Body of pancreas (tissue), 4 donors: Measurements from ENCODE around the gene PDC.

ENCODE experiments used
- POLR2A ChIP-seq, 3 donors: fragments of 450-650 bp; IDR thresholded peaks; one replicate each; pipeline ENCODE4 v1.6.1; 2016; ENCODE audit warnings: antibody characterized with exemption in 3 of 3, mild to moderate bottlenecking in 2 of 3
- TF ChIP-seq, protein P1 (sequence below), 7 experiments: fragments of 450-650 bp in 4 of 7; fragments of 200-600 bp in 3 of 7; sonication (generic) in 3 of 7; IDR thresholded peaks; one replicate each; pipeline ENCODE4 v1.5.1; 2016 to 2019; ENCODE audit warnings: antibody characterized with exemption in 7 of 7

DNA sequence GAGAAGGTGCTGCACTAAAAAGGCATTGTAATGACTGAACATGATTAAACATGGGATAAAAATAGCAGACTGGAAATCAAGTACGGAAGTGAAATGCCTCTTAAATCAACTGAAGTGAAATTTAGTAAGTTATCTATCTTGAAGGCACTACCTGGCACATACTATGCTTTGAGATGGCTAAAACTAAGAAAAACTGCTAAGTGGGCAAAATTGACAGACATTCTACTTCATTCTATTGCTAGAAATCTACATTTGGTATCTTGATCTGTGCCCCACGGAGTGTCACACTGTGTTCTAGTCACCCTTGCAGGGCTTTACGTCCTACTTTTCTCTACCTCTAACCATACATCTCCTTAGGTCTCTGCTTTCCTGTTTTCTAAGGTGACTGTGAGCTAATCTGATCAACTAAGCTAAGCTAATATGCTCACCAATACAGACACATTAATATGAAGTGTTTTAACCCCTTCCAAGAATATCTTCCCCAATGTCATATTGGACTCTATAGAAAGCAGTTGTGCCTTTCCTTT, 4.1 kb downstream of the PDC start:
- TF ChIP-seq POLR2A (IDR thresholded peaks at IDR 0.05), result no peak
- TF ChIP-seq, protein P1, sequence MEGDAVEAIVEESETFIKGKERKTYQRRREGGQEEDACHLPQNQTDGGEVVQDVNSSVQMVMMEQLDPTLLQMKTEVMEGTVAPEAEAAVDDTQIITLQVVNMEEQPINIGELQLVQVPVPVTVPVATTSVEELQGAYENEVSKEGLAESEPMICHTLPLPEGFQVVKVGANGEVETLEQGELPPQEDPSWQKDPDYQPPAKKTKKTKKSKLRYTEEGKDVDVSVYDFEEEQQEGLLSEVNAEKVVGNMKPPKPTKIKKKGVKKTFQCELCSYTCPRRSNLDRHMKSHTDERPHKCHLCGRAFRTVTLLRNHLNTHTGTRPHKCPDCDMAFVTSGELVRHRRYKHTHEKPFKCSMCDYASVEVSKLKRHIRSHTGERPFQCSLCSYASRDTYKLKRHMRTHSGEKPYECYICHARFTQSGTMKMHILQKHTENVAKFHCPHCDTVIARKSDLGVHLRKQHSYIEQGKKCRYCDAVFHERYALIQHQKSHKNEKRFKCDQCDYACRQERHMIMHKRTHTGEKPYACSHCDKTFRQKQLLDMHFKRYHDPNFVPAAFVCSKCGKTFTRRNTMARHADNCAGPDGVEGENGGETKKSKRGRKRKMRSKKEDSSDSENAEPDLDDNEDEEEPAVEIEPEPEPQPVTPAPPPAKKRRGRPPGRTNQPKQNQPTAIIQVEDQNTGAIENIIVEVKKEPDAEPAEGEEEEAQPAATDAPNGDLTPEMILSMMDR (IDR thresholded peaks at IDR 0.05), result no peak
